SK-N-MC (cell line): ENCODE measurements around the gene TAS2R1.

Experiments
- EZH2 ChIP-seq: fragments of 200-600 bp; sonication (generic); IDR thresholded peaks from one replicate; pipeline ENCODE4 v1.6.1; 2017; ENCODE audit warnings: antibody characterized with exemption
- POLR2AphosphoS5 ChIP-seq: IDR thresholded peaks from 2 replicates; pipeline ENCODE4 v1.6.1; 2012; ENCODE audit warnings: mild to moderate bottlenecking, low read depth, low read length, borderline replicate concordance

DNA sequence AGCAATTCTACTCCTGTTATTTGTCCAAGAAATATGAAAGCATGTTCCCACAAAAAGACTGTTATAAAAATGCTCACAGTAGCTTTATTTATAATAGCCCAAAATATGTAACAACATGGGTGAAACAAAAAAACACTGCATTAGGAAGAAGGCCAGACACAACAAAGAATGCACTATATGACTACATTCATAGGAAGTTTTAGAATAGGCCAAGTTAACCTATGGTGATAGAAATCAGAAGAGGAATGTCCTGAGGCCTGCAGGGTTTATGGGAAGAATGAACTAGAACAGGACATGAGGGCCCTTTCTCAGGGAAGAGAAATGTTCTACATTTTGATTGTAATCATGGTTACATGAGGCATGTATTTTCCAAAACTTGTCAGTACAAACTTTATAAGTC lies 24.7 kb upstream of the TAS2R1 start:
- TF ChIP-seq EZH2: no peak
- no peak for TF ChIP-seq POLR2AphosphoS5
